Smooth muscle cell (in vitro differentiated cells): Measurements from ENCODE around the gene CD2. TPM values are rescaled to one million over a fixed set of nuclear protein-coding genes. Genes with fewer than 3 reads are reported as not detected.

ENCODE experiments used
- DNase-seq: peaks from one replicate; lab custom pipeline; 2025; ENCODE audit not compliant: unreplicated experiment; lab: John Stamatoyannopoulos, UW
- H2AFZ ChIP-seq: fragments of 200-600 bp; sonication (generic); 2 replicates; pipeline ENCODE4 v1.6.0; 2016; ENCODE audit warnings: antibody characterized with exemption, low read depth, mild to moderate bottlenecking
- H3F3A ChIP-seq: fragments of 200-600 bp; sonication (generic); 2 replicates; pipeline ENCODE4 v1.6.0; 2017; ENCODE audit warnings: antibody characterized with exemption, low read depth
- H3K27ac ChIP-seq: fragments of 200-600 bp; sonication (generic); 2 replicates; pipeline ENCODE4 v1.5.1; 2016; ENCODE audit warnings: low read depth, mild to moderate bottlenecking
- H3K27me3 ChIP-seq: fragments of 200-600 bp; sonication (generic); 2 replicates; pipeline ENCODE4 v1.6.1; 2016; ENCODE audit warnings: low read depth, mild to moderate bottlenecking
- H3K36me3 ChIP-seq: fragments of 200-600 bp; sonication (generic); 2 replicates; pipeline ENCODE4 v1.5.1; 2016; ENCODE audit warnings: low read depth
- H3K4me1 ChIP-seq: fragments of 200-600 bp; sonication (generic); 2 replicates; pipeline ENCODE4 v1.5.1; 2016; ENCODE audit warnings: low read depth
- H3K4me2 ChIP-seq: fragments of 200-600 bp; sonication (generic); 2 replicates; pipeline ENCODE4 v1.6.0; 2016; ENCODE audit warnings: mild to moderate bottlenecking
- H3K4me3 ChIP-seq: fragments of 200-600 bp; sonication (generic); 2 replicates; pipeline ENCODE4 v1.5.1; 2016; ENCODE audit warnings: mild to moderate bottlenecking
- H3K79me2 ChIP-seq: fragments of 200-600 bp; sonication (generic); 2 replicates; pipeline ENCODE4 v1.6.0; 2016; ENCODE audit warnings: low read depth, mild to moderate bottlenecking
- H3K9ac ChIP-seq: fragments of 200-600 bp; sonication (generic); 2 replicates; pipeline ENCODE4 v1.6.0; 2016; ENCODE audit warnings: low read depth
- H3K9me3 ChIP-seq: fragments of 200-600 bp; sonication (generic); replicated peaks from 2 replicates; pipeline ENCODE4 v1.5.1; 2016; ENCODE audit warnings: low read depth
- H4K20me1 ChIP-seq: fragments of 200-600 bp; sonication (generic); 2 replicates; pipeline ENCODE4 v1.6.0; 2016; ENCODE audit warnings: low read depth
- CTCF ChIP-seq: fragments of 200-600 bp; sonication (generic); IDR thresholded peaks from 2 replicates; pipeline ENCODE4 v1.5.1; 2017; ENCODE audit warnings: borderline replicate concordance, mild to moderate bottlenecking, antibody characterized with exemption; ENCODE audit not compliant: insufficient read depth, poor library complexity, severe bottlenecking
- WGBS: methylation state at CpG from one replicate; pipeline ENCODE4 v1.1.7; 2016; ENCODE audit warnings: low lambda C conversion rate; 5-methylcytosine and 5-hydroxymethylcytosine counted together
- polyA plus RNA-seq: library from polyadenylated mRNA; unstranded; fragments of >200 nt; fragmentation: Nextera tagmentation; extraction: Ambion mirVana; gene quantifications from 2 replicates; pipeline ENCODE4 v1.2.1, GENCODE V29; 2016
- total RNA-seq: library from RNA; depleted of rRNA; stranded (reverse); fragments of >200 nt; gene quantifications from 2 replicates; pipeline ENCODE4 v1.2.3, GENCODE V29; 2014

Gene CD2
- total and polyA plus RNA-seq, 2 experiments from 2014 or later = not detected

- 63% methylated on average over 6 of the region's 6 CpGs for WGBS
These were observed 45.9 kb upstream of the CD2 start for GRCh38 chr1:116708255-116708900.

GRCh38 chr1:116709666-116710167 lies 44.5 kb upstream of the CD2 start:
- H3K27ac ChIP-seq = no peak overlapping the region
- no peaks in the 10 kb centered on the region for H3K9me3 ChIP-seq
- H3K4me3 ChIP-seq = no peak overlapping the region
- H3F3A ChIP-seq = peaks cover 2% of the 10 kb centered on the region
- H3K36me3 ChIP-seq = no peaks in the 10 kb centered on the region
- H3K4me2 ChIP-seq = no peak overlapping the region
- WGBS = 94% methylated on average over 7 of the region's 7 CpGs
- H3K79me2 ChIP-seq = no peaks in the 10 kb centered on the region
- no peak for DNase-seq
- TF ChIP-seq CTCF = no peak
- peaks cover 7% of the 10 kb centered on the region for H3K4me1 ChIP-seq
- no peak overlapping the region for H2AFZ ChIP-seq
- H3K27me3 ChIP-seq = no peaks in the 10 kb centered on the region
- no peak overlapping the region for H3K9ac ChIP-seq
- no peaks in the 10 kb centered on the region for H4K20me1 ChIP-seq

More at GRCh38 chr1:116708255-116708900, 45.9 kb upstream of the CD2 start:
- no peaks in the 10 kb centered on the region for H3K79me2 ChIP-seq
- no peak for DNase-seq
- H3K4me3 ChIP-seq = no peak overlapping the region
- H4K20me1 ChIP-seq = no peaks in the 10 kb centered on the region
- peaks cover 7% of the 10 kb centered on the region for H3K4me1 ChIP-seq
- TF ChIP-seq CTCF = no peak
- no peaks in the 10 kb centered on the region for H3K9me3 ChIP-seq
- H3K9ac ChIP-seq = no peak overlapping the region
- no peaks in the 10 kb centered on the region for H3K36me3 ChIP-seq
- H3K27ac ChIP-seq = no peak overlapping the region
- H2AFZ ChIP-seq = no peak overlapping the region
- no peaks in the 10 kb centered on the region for H3K27me3 ChIP-seq
- no peak overlapping the region for H3K4me2 ChIP-seq
- peaks cover 2% of the 10 kb centered on the region for H3F3A ChIP-seq

- Histone ChIP-seq H3K4me2 (peak overlapping the region; percentile 51), H3K4me1 (peaks cover 7% of the 10 kb centered on the region), H3K79me2 (no peaks in the 10 kb centered on the region), H4K20me1 (no peaks in the 10 kb centered on the region), H3K36me3 (no peaks in the 10 kb centered on the region), H3K9ac (no peak overlapping the region), H2AFZ (peak overlapping the region; percentile 90), H3K27ac (no peak overlapping the region), H3K27me3 (no peaks in the 10 kb centered on the region), H3K4me3 (no peak overlapping the region), H3F3A (peaks cover 2% of the 10 kb centered on the region), H3K9me3 (no peaks in the 10 kb centered on the region)
- no peak for TF ChIP-seq CTCF
- 67% methylated on average over 2 of the region's 2 CpGs for WGBS
- DNase-seq = no peak
These were observed 43.6 kb upstream of the CD2 start for GRCh38 chr1:116710420-116711262.
